ENCODE results near the gene HAL.

Gene HAL

GRCh38 chr12:95995238-95996031, 709 bp downstream of the HAL start:
- no peak for TF ChIP-seq GATA2 (IDR thresholded peaks at IDR 0.05; ENCODE audit: low read depth, low read length)
- no peak for TF ChIP-seq GATA3 (IDR thresholded peaks at IDR 0.05; ENCODE audit: low read depth, low read length)

GRCh38 chr12:95994476-95994875, 1.7 kb downstream of the HAL start:
- TF ChIP-seq GATA3 (IDR thresholded peaks at IDR 0.05; ENCODE audit: low read depth, low read length) (no peak), GATA2 (IDR thresholded peaks at IDR 0.05; ENCODE audit: low read depth, low read length) (no peak)

- no peak for TF ChIP-seq GATA3 (IDR thresholded peaks at IDR 0.05; ENCODE audit: low read depth, low read length)
- TF ChIP-seq GATA2 (IDR thresholded peaks at IDR 0.05; ENCODE audit: low read depth, low read length): no peak
These were observed 2.2 kb downstream of the HAL start for GRCh38 chr12:95993907-95994306.

- no peak for TF ChIP-seq GATA2 (IDR thresholded peaks at IDR 0.05; ENCODE audit: low read depth, low read length)
- TF ChIP-seq GATA3 (IDR thresholded peaks at IDR 0.05; ENCODE audit: low read depth, low read length): no peak
These were observed 6.0 kb downstream of the HAL start for GRCh38 chr12:95990136-95990535.

- no peak for TF ChIP-seq GATA2 (IDR thresholded peaks at IDR 0.05; ENCODE audit: low read depth, low read length)
- no peak for TF ChIP-seq GATA3 (IDR thresholded peaks at IDR 0.05; ENCODE audit: low read depth, low read length)
These were observed 6.5 kb downstream of the HAL start for GRCh38 chr12:95989504-95990123.

- TF ChIP-seq GATA2 (IDR thresholded peaks at IDR 0.05; ENCODE audit: low read depth, low read length) (no peak), GATA3 (IDR thresholded peaks at IDR 0.05; ENCODE audit: low read depth, low read length) (no peak)
These were observed 7.5 kb downstream of the HAL start for GRCh38 chr12:95988506-95989275.

- no peak for TF ChIP-seq GATA2 (IDR thresholded peaks at IDR 0.05; ENCODE audit: low read depth, low read length)
- no peak for TF ChIP-seq GATA3 (IDR thresholded peaks at IDR 0.05; ENCODE audit: low read depth, low read length)
These were observed 9.2 kb downstream of the HAL start for GRCh38 chr12:95986635-95987570.

GRCh38 chr12:95984682-95985081, 11.5 kb downstream of the HAL start:
- TF ChIP-seq GATA3 (IDR thresholded peaks at IDR 0.05; ENCODE audit: low read depth, low read length) (no peak), GATA2 (IDR thresholded peaks at IDR 0.05; ENCODE audit: low read depth, low read length) (no peak)

GRCh38 chr12:95982602-95983001, 13.5 kb downstream of the HAL start:
- TF ChIP-seq GATA3 (IDR thresholded peaks at IDR 0.05; ENCODE audit: low read depth, low read length): no peak
- no peak for TF ChIP-seq GATA2 (IDR thresholded peaks at IDR 0.05; ENCODE audit: low read depth, low read length)

GRCh38 chr12:95980437-95980836, 15.7 kb downstream of the HAL start:
- TF ChIP-seq GATA2 (IDR thresholded peaks at IDR 0.05; ENCODE audit: low read depth, low read length) (no peak), GATA3 (IDR thresholded peaks at IDR 0.05; ENCODE audit: low read depth, low read length) (no peak)

GRCh38 chr12:95978774-95979173, 17.4 kb downstream of the HAL start:
- TF ChIP-seq GATA3 (IDR thresholded peaks at IDR 0.05; ENCODE audit: low read depth, low read length) (no peak), GATA2 (IDR thresholded peaks at IDR 0.05; ENCODE audit: low read depth, low read length) (no peak)

GRCh38 chr12:95978351-95978750, 17.8 kb downstream of the HAL start:
- no peak for TF ChIP-seq GATA3 (IDR thresholded peaks at IDR 0.05; ENCODE audit: low read depth, low read length)

GRCh38 chr12:95977764-95978305, 18.3 kb downstream of the HAL start:
- TF ChIP-seq GATA2 (IDR thresholded peaks at IDR 0.05; ENCODE audit: low read depth, low read length) (no peak), GATA3 (IDR thresholded peaks at IDR 0.05; ENCODE audit: low read depth, low read length) (no peak)
